Nephron progenitor cell (in vitro differentiated cells): ENCODE measurements around the gene TEX51.

Experiments
- DNase-seq: peaks from one replicate; pipeline ENCODE4 v3.0.0; 2021
- H3K27ac Mint-ChIP-seq: 2 replicates; pipeline ENCODE4 v1.8.0; 2021; ENCODE audit warnings: mild to moderate bottlenecking, moderate library complexity, mixed read lengths
- H3K27me3 Mint-ChIP-seq: 2 replicates; pipeline ENCODE4 v1.8.0; 2021; ENCODE audit warnings: mild to moderate bottlenecking, low read depth, mixed read lengths; ENCODE audit not compliant: poor library complexity
- H3K36me3 Mint-ChIP-seq: 2 replicates; pipeline ENCODE4 v1.8.0; 2021; ENCODE audit warnings: low read depth, mixed read lengths
- H3K4me1 Mint-ChIP-seq: 2 replicates; pipeline ENCODE4 v1.8.0; 2021; ENCODE audit warnings: mixed read lengths
- H3K4me3 Mint-ChIP-seq: 2 replicates; pipeline ENCODE4 v1.8.0; 2021; ENCODE audit warnings: mild to moderate bottlenecking, moderate library complexity, mixed read lengths
- H3K9me3 Mint-ChIP-seq: 2 replicates; pipeline ENCODE4 v1.8.0; 2021; ENCODE audit warnings: mild to moderate bottlenecking, moderate library complexity, mixed read lengths
- TF ChIP-seq, protein P1 (sequence below): fragments of 200-600 bp; sonication (generic); IDR thresholded peaks from 2 replicates; pipeline ENCODE4 v1.5.0; 2021; ENCODE audit warnings: antibody characterized with exemption

The TEX51 gene

GRCh38 chr2:126894082-126894481, 4.6 kb upstream of the TEX51 start:
- no peaks in the 10 kb centered on the region for H3K36me3 Mint-ChIP-seq
- no peak overlapping the region for H3K4me3 Mint-ChIP-seq
- peaks cover 19% of the 10 kb centered on the region for H3K27me3 Mint-ChIP-seq
- TF ChIP-seq, protein P1, sequence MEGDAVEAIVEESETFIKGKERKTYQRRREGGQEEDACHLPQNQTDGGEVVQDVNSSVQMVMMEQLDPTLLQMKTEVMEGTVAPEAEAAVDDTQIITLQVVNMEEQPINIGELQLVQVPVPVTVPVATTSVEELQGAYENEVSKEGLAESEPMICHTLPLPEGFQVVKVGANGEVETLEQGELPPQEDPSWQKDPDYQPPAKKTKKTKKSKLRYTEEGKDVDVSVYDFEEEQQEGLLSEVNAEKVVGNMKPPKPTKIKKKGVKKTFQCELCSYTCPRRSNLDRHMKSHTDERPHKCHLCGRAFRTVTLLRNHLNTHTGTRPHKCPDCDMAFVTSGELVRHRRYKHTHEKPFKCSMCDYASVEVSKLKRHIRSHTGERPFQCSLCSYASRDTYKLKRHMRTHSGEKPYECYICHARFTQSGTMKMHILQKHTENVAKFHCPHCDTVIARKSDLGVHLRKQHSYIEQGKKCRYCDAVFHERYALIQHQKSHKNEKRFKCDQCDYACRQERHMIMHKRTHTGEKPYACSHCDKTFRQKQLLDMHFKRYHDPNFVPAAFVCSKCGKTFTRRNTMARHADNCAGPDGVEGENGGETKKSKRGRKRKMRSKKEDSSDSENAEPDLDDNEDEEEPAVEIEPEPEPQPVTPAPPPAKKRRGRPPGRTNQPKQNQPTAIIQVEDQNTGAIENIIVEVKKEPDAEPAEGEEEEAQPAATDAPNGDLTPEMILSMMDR: no peak
- no peak for DNase-seq
- peaks cover 4% of the 10 kb centered on the region for H3K9me3 Mint-ChIP-seq
- no peak overlapping the region for H3K27ac Mint-ChIP-seq
- H3K4me1 Mint-ChIP-seq: peaks cover 8% of the 10 kb centered on the region

GRCh38 chr2:126894585-126895182, 4.0 kb upstream of the TEX51 start:
- DNase-seq: no peak
- no peaks in the 10 kb centered on the region for H3K36me3 Mint-ChIP-seq
- peak overlapping the region; percentile 69 for H3K27ac Mint-ChIP-seq

DNA sequence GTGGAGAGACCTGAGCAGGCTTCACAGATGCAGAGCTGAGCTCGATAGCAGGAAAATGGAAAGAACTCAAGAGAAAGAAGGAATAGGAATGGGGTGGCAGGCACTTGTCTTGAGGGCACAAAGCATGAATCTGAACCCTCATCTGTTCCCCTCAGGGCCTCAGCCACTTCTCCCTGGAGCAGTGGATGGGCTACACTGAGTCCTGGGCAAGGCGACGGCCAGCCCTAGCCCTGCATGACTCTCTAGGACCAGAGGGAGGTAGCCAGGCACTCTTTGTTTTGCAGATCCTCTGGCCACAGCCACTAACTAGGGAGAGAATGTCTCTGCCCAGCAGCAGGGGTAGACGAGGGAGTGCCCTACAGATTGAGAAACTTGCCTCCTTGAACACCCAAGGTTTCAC, 3.4 kb upstream of the TEX51 start:
- DNase-seq: no peak
- Mint-ChIP-seq H3K27ac (peak overlapping the region; percentile 69), H3K27me3 (peaks cover 19% of the 10 kb centered on the region), H3K4me3 (no peak overlapping the region), H3K4me1 (peaks cover 8% of the 10 kb centered on the region), H3K9me3 (peaks cover 4% of the 10 kb centered on the region), H3K36me3 (no peaks in the 10 kb centered on the region)
- TF ChIP-seq, protein P1: no peak

More at GRCh38 chr2:126894585-126895182, 4.0 kb upstream of the TEX51 start:
- TF ChIP-seq, protein P1: no peak
- Mint-ChIP-seq H3K27me3 (peaks cover 19% of the 10 kb centered on the region), H3K4me3 (no peak overlapping the region), H3K9me3 (peaks cover 4% of the 10 kb centered on the region), H3K4me1 (peaks cover 8% of the 10 kb centered on the region)

DNA sequence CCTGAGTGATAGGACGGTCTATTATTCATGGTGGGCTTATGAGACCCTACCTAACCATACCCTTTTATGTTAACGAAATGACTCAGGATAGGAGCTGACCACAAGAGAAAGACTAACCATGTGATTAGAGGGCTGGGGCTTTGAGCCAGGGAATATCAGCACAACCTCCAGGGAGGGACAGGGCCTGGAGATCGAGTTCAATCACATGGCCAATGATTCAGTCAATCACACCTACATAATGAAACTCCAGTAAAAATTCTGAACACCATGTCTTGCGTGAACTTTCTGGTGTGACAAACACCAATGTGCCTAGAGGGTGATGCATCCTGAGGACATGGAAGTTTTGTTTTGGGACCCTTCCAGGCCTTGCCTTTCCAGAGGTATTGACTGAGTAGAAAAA, 2.2 kb upstream of the TEX51 start:
- TF ChIP-seq, protein P1: no peak
- no peaks in the 10 kb centered on the region for H3K36me3 Mint-ChIP-seq
- H3K4me3 Mint-ChIP-seq: no peak overlapping the region
- H3K4me1 Mint-ChIP-seq: peaks cover 8% of the 10 kb centered on the region
- H3K27ac Mint-ChIP-seq: no peak overlapping the region
- no peak for DNase-seq
- peaks cover 16% of the 10 kb centered on the region for H3K27me3 Mint-ChIP-seq
- peaks cover 4% of the 10 kb centered on the region for H3K9me3 Mint-ChIP-seq

DNA sequence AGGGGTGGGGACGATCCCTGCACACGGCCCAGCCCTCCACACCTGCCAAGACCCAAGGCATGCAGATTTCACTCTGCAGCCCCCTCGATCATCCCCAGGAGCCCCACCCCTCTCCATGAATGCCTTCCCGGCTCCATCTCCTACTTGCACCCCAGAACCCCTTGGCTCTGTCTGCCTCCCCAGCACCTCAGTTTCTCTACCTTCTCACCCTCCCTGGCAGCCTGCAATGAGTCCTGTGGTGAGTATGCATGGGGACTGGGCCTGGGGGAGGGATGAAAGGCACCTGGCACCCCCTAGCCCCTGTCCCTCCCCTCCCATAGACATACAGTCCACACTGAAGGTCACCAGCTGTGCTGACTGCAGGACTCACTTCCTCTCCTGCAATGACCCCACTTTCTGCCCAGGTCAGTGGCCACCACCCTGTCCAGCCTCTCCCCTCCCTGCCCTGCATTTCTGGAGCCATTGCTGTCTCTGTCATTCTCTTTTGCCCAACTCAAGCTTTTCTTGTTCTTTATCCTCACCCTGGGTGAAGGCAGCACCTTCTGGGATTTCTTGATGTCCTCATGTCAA, 1.0 kb downstream of the TEX51 start:
- Mint-ChIP-seq H3K9me3 (peaks cover 24% of the 10 kb centered on the region), H3K4me3 (no peak overlapping the region), H3K27ac (no peak overlapping the region), H3K36me3 (peaks cover 5% of the 10 kb centered on the region), H3K27me3 (peaks cover 10% of the 10 kb centered on the region), H3K4me1 (peaks cover 8% of the 10 kb centered on the region)
- TF ChIP-seq, protein P1: no peak
- DNase-seq: no peak
